Peyer's patch (tissue), 4 donors: Measurements from ENCODE around the gene HYAL1.

Experiments
- CTCF ChIP-seq, 6 experiments: fragments of 450-650 bp in 4 of 6; fragments of 200-600 bp in 2 of 6; sonication (generic) in 1 of 6; IDR thresholded peaks; one replicate each; pipeline ENCODE4 v1.5.1; 2017 to 2019; ENCODE audit warnings: antibody characterized with exemption in 6 of 6, mild to moderate bottlenecking in 3 of 6, moderate library complexity in 1 of 6
- POLR2A ChIP-seq, 2 donors: fragments of 450-650 bp; IDR thresholded peaks; one replicate each; pipeline ENCODE4 v1.5.1; 2017; ENCODE audit warnings: antibody characterized with exemption in 2 of 2, mild to moderate bottlenecking in 2 of 2, moderate library complexity in 2 of 2

GRCh38 chr3:50275996-50276761 is 27.2 kb downstream of the HYAL1 start:
- TF ChIP-seq CTCF (IDR thresholded peaks at IDR 0.05) (no peak), POLR2A (IDR thresholded peaks at IDR 0.05) (no peak)
